Inflammatory macrophage treated with lipopolysaccharide for 1 hour (primary cell): ENCODE data around the gene DIP2C.
"Not testable (repeated sequence)": the region's sequence is repeated elsewhere in the genome, so short reads cannot be mapped to it uniquely, and the experiment has no call there.

ENCODE experiments used
- DNase-seq, 2 donors: peaks; one replicate each; pipeline ENCODE4 v3.0.0-alpha.2; 2020 to 2022

DIP2C gene

GRCh38 chr10:427761-428519 is 261.5 kb downstream of the DIP2C start:
- no peak for DNase-seq

GRCh38 chr10:425365-425764 is 264.1 kb downstream of the DIP2C start:
- not testable (repeated sequence) for DNase-seq

GRCh38 chr10:424724-425123 is 264.7 kb downstream of the DIP2C start:
- not testable (repeated sequence) for DNase-seq

GRCh38 chr10:423178-423577 is 266.3 kb downstream of the DIP2C start:
- DNase-seq = no peak

GRCh38 chr10:422675-423074 is 266.8 kb downstream of the DIP2C start:
- DNase-seq = no peak

GRCh38 chr10:422241-422640 is 267.2 kb downstream of the DIP2C start:
- DNase-seq = no peak

GRCh38 chr10:421170-421569 is 268.3 kb downstream of the DIP2C start:
- no peak for DNase-seq

GRCh38 chr10:420154-421121 is 269.0 kb downstream of the DIP2C start:
- DNase-seq = no peak

- no peak for DNase-seq
Observed at GRCh38 chr10:418894-419293, 270.6 kb downstream of the DIP2C start.

- DNase-seq = no peak
Observed at GRCh38 chr10:418226-418625, 271.2 kb downstream of the DIP2C start.

- no peak for DNase-seq
Observed at GRCh38 chr10:416091-416515, 273.4 kb downstream of the DIP2C start.

GRCh38 chr10:413662-414071 is 275.8 kb downstream of the DIP2C start:
- no peak for DNase-seq

GRCh38 chr10:412109-412508 is 277.4 kb downstream of the DIP2C start:
- DNase-seq = no peak

GRCh38 chr10:411603-412002 is 277.9 kb downstream of the DIP2C start:
- no peak for DNase-seq

- no peak for DNase-seq
Observed at GRCh38 chr10:409408-410040, 279.9 kb downstream of the DIP2C start.

GRCh38 chr10:408236-408635 is 281.2 kb downstream of the DIP2C start:
- no peak for DNase-seq

- no peak for DNase-seq
Observed at GRCh38 chr10:406976-407375, 282.5 kb downstream of the DIP2C start.

GRCh38 chr10:405648-406047 is 283.8 kb downstream of the DIP2C start:
- DNase-seq = no peak

- no peak for DNase-seq
Observed at GRCh38 chr10:404991-405390, 284.5 kb downstream of the DIP2C start.

GRCh38 chr10:404346-404745 is 285.1 kb downstream of the DIP2C start:
- DNase-seq = no peak

- no peak for DNase-seq
Observed at GRCh38 chr10:398954-399353, 290.5 kb downstream of the DIP2C start.

- no peak for DNase-seq
Observed at GRCh38 chr10:397321-398068, 292.0 kb downstream of the DIP2C start.
